Brain pericyte (primary cell): ENCODE measurements around the gene HSD3B2.

Source experiments
- DNase-seq: peaks from one replicate; pipeline ENCODE4 v3.0.0-alpha.2; 2012; ENCODE audit warnings: low read depth, low spot score

HSD3B2 gene

DNA sequence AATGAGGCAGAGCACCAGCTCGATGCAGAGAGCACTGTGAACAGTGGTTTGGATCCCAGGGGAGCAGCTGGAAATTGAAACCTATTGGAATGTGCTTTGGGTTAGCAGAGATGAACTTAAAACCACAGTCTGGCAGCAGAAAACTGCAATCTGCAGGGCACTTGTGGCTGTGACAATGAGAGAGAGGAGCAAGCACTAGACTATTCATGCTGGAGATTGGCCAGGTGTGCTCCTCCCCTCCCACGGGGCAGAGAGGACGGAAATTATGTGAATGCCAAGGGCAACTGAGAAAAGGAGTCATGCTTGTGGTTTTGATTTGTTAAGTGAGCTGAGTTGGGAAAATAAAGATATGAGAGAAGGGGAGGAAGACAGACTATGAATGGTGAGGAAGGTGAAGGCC lies 38.1 kb downstream of the HSD3B2 start:
- no peak for DNase-seq

DNA sequence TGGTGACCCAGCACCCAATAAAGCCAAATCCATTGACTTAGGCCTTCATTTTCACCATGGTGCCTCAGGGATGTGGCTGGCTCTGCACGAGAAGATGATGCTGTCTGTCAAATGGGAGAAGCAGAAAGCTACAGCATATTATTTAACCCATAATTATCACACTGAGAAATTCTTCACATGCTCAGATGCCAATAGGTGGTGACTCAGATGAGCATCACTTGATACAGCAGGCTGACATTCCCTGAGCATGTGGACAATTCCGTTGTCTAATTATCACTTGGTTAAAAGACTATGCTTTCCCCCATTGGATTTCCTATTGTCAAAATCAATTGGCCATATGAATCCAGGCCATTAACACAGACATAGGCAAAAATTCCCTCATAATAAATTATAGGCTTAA lies 48.0 kb downstream of the HSD3B2 start:
- DNase-seq: no peak

- DNase-seq: no peak
Measured at GRCh38 chr1:119463569-119463968, 48.6 kb downstream of the HSD3B2 start.

- no peak for DNase-seq
Measured at GRCh38 chr1:119466445-119466844, 51.5 kb downstream of the HSD3B2 start.

GRCh38 chr1:119467219-119467618 lies 52.3 kb downstream of the HSD3B2 start:
- no peak for DNase-seq

- DNase-seq: no peak
Measured at GRCh38 chr1:119467857-119468668, 53.1 kb downstream of the HSD3B2 start.

GRCh38 chr1:119469741-119470140 lies 54.8 kb downstream of the HSD3B2 start:
- DNase-seq: no peak

DNA sequence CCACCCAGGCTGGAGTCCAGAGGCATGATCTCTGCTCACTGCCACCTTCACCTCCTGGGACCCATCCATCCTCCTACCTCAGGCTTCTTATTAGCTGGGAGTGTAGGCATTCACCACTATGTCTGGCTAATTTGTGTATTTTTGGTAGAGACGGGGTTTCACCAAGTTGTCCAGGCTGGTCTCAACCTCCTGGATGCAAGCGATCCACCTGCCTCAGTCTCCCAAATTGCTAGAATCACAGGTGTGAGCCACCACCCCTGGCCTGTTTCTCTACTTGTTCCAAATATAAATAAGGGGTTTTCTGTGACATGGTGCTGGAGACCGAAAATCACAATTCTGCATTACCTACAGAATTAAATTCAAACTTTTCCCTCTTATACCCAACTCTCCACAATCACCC lies 55.4 kb downstream of the HSD3B2 start:
- DNase-seq: no peak

DNA sequence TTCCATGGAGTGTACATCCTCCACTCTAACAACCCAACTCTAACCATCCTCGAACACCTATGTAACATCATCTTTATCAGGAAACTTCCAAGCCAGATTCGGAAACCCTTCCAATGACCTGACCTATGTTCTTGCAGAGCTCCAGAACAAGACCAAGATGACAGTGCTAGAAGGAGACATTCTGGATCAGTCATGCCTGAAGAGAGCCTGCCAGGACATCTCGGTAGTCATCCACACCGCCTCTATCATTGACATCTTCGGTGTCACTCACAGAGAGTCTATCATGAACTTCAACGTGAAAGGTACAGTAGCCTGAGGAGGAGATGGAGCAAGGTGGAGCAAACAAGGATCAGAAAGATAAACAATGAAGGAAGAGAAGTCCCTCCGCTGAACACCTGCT lies 56.0 kb downstream of the HSD3B2 start:
- no peak for DNase-seq

DNA sequence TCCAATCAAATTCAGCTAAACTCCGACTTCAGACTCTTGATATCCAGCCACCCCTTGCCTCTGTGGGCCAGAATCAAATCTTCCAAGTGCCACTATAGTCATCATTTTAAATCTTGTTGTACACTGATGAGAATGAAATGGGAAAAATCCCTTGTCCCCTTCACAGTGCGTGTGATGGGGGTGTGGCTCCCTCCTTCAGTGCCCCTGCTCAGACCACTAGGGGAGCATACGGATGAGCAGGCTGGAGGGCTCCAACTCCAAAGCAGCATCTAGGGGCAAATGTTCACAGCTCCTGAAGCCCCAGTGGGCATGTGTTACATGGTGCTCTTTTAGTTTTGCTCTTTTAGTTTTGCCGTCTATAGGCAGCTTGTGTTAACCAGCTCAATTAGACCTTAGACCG lies 56.6 kb downstream of the HSD3B2 start:
- DNase-seq: no peak

- no peak for DNase-seq
Measured at GRCh38 chr1:119472080-119472818, 57.3 kb downstream of the HSD3B2 start.
